ENCODE measurements around the gene PPP1R8. TPM values are rescaled to one million over a fixed set of nuclear protein-coding genes. Genes with fewer than 3 reads are reported as not detected.

Gene PPP1R8
- total and polyA plus RNA-seq, 2 of the 8 experiments (the other 6 are each of a cell fraction or from before 2014, with no cell fraction given), result 33.4 to 51.8 TPM

DNA sequence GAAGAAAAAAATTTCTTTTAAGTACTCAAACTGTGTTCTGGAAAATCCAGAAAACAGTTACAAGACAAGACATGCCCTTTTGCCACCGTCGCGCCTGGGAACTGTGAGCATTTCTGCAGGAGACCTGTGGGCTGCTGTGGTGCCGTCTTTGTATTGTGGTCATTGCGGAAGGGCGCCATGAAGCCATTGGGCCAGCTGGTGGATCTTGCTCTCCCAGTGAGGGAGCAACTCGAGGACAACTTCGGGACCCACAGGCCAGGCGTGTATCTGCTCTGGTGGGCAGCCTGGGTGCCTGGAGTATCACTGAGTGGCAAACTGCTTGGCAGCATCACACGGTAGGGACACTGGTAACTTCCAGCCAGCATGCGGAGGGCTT lies 38.0 kb downstream of the PPP1R8 start:
- Histone ChIP-seq H2BK5ac (ENCODE audit: low read depth, low read length) (0 out of 2 replicates have a peak overlapping the region, but pooled peaks have one; percentile 18), H2BK12ac (ENCODE audit: low read depth, low read length) (no peak overlapping the region; the same call in 1 of the 2 replicates), H3K79me1 (ENCODE audit: low read depth, low read length) (no peaks in the 10 kb centered on the region), H3K4me3 (ENCODE audit: extremely low read depth in 1 of 4, insufficient read depth in 2 of 4, low read depth in 3 of 4, low read length in 4 of 4) (no peak overlapping the region), H3K27me3 (replicated peaks in 1 of 4; ENCODE audit: control insufficient read depth in 3 of 4, extremely low read depth in 1 of 4, insufficient read depth in 3 of 4, low read length in 3 of 4) (peaks cover 0 to 3% (median 1%) of the 10 kb centered on the region in 4 experiments; a peak in 4 of 7 replicates), H3K14ac (ENCODE audit: insufficient read length) (no peak overlapping the region), H4K8ac (ENCODE audit: extremely low read depth, insufficient read depth, low read length) (no peak overlapping the region), H2AFZ (ENCODE audit: low read length) (peak overlapping the region; percentile 99), H3K4ac (replicated peaks; ENCODE audit: insufficient read length, low read depth, low read length) (no peak overlapping the region), H3K4me1 (replicated peaks in 1 of 4; ENCODE audit: control insufficient read depth in 3 of 4, insufficient read depth in 4 of 4, low read length in 3 of 4) (peaks cover 0 to 12% (median 7%) of the 10 kb centered on the region in 4 experiments; a peak in 6 of 7 replicates), H3K18ac (ENCODE audit: extremely low read depth, low read length) (no peak overlapping the region), H3K9me3 (ENCODE audit: insufficient read depth in 2 of 2, low read depth in 1 of 2, low read length in 1 of 2) (no peaks in the 10 kb centered on the region), H2AK5ac (ENCODE audit: low read depth, low read length) (no peak overlapping the region), H3K23ac (ENCODE audit: insufficient read length) (no peak overlapping the region), H3K27ac (ENCODE audit: low read depth, low read length) (no peak overlapping the region), H2BK120ac (replicated peaks; ENCODE audit: low read depth, low read length) (no peak overlapping the region), H3K79me2 (ENCODE audit: control insufficient read depth in 1 of 2, insufficient read depth in 2 of 2, low read length in 2 of 2) (no peaks in the 10 kb centered on the region), H4K5ac (ENCODE audit: insufficient read length, low read depth, low read length) (no peak overlapping the region), H3K23me2 (ENCODE audit: low read depth, low read length) (peaks cover 9% of the 10 kb centered on the region; the same call in 1 of the 2 replicates), H4K91ac (replicated peaks; ENCODE audit: insufficient read length, low read length) (peak overlapping the region; percentile 55), H3K56ac (replicated peaks; ENCODE audit: insufficient read length, low read depth, low read length) (no peak overlapping the region), H2BK20ac (ENCODE audit: low read length) (peak overlapping the region; percentile 51; the same call in 1 of the 2 replicates), H2BK15ac (ENCODE audit: low read length) (0 out of 2 replicates have a peak overlapping the region, but pooled peaks have one; percentile 76), H3K9ac (replicated peaks in 1 of 4; ENCODE audit: extremely low read depth in 1 of 4, low read depth in 3 of 4, low read length in 3 of 4) (no peak overlapping the region), H3K36me3 (ENCODE audit: control insufficient read depth in 2 of 4, insufficient read depth in 4 of 4, low read length in 3 of 4) (no peaks in the 10 kb centered on the region), H4K20me1 (replicated peaks in 1 of 2; ENCODE audit: control insufficient read depth in 1 of 2, insufficient read depth in 2 of 2, low read length in 2 of 2) (no peaks in the 10 kb centered on the region), H3K4me2 (ENCODE audit: insufficient read depth in 1 of 2, low read depth in 2 of 2, low read length in 2 of 2) (no peak overlapping the region)
- 88% methylated on average over 11 of the region's 11 CpGs; no CpG with 5 or more reads in 1 of the 2 experiments for WGBS, 2 experiments (ENCODE audit: extremely low coverage in 1 of 2, insufficient coverage in 1 of 2, insufficient read length in 1 of 2, insufficient replicate concordance in 2 of 2, low coverage in 1 of 2, low lambda C conversion rate in 2 of 2, missing lambda C conversion rate in 1 of 2)
- FAIRE-seq (no peak), DNase-seq (ENCODE audit: low read depth in 1 of 2, low spot score in 2 of 2) (no peak)
- POLR2A ChIA-PET (ENCODE audit: partially characterized antibody), result no interaction called here
- CTCF ChIA-PET (ENCODE audit: partially characterized antibody), result interaction anchor here (1.1 kb wide), 1 partner anchor 199 kb away, joined by 3 read pairs; no protein-coding TSS in a partner anchor
- TF ChIP-seq RBBP5 (IDR thresholded peaks at IDR 0.05; ENCODE audit: borderline replicate concordance, low read depth, low read length) (no peak), EZH2 (IDR thresholded peaks at IDR 0.05; ENCODE audit: low read depth, low read length, severe bottlenecking) (no peak), TEAD4 (IDR thresholded peaks at IDR 0.05; ENCODE audit: low read depth, low read length) (no peak), KDM4A (IDR thresholded peaks at IDR 0.05; ENCODE audit: low read depth, low read length, severe bottlenecking) (no peak), CREB1 (IDR thresholded peaks at IDR 0.05) (no peak), POLR2A (IDR thresholded peaks at IDR 0.05; ENCODE audit: control extremely low read depth in 1 of 2, low read depth in 2 of 2, low read length in 2 of 2) (no peak), E2F6 (IDR thresholded peaks at IDR 0.05) (no peak)
- TF ChIP-seq, protein P1, sequence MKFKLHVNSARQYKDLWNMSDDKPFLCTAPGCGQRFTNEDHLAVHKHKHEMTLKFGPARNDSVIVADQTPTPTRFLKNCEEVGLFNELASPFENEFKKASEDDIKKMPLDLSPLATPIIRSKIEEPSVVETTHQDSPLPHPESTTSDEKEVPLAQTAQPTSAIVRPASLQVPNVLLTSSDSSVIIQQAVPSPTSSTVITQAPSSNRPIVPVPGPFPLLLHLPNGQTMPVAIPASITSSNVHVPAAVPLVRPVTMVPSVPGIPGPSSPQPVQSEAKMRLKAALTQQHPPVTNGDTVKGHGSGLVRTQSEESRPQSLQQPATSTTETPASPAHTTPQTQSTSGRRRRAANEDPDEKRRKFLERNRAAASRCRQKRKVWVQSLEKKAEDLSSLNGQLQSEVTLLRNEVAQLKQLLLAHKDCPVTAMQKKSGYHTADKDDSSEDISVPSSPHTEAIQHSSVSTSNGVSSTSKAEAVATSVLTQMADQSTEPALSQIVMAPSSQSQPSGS (IDR thresholded peaks at IDR 0.05; ENCODE audit: low read length), result no peak

Data from H1 (cell line).